Esophagus muscularis mucosa (tissue), 3 donors: ENCODE results near the gene FAM83F.

ENCODE experiments used
- POLR2A ChIP-seq: fragments of 450-650 bp; IDR thresholded peaks from one replicate; pipeline ENCODE4 v1.6.1; 2017; ENCODE audit warnings: antibody characterized with exemption, moderate library complexity, mild to moderate bottlenecking, low read depth
- POLR2AphosphoS5 ChIP-seq, 2 donors: sonication (generic); formaldehyde crosslinking; IDR thresholded peaks; one replicate each; pipeline ENCODE4 v1.6.1; 2017; ENCODE audit warnings: antibody characterized with exemption in 2 of 2
- TF ChIP-seq, protein P1 (sequence below), 3 experiments: fragments of 200-600 bp in 2 of 3; fragments of 450-650 bp in 1 of 3; sonication (generic) in 2 of 3; IDR thresholded peaks; one replicate each; pipeline ENCODE4 v1.5.1; 2017 to 2019; ENCODE audit warnings: antibody characterized with exemption in 3 of 3, mild to moderate bottlenecking in 2 of 3, moderate library complexity in 1 of 3

DNA sequence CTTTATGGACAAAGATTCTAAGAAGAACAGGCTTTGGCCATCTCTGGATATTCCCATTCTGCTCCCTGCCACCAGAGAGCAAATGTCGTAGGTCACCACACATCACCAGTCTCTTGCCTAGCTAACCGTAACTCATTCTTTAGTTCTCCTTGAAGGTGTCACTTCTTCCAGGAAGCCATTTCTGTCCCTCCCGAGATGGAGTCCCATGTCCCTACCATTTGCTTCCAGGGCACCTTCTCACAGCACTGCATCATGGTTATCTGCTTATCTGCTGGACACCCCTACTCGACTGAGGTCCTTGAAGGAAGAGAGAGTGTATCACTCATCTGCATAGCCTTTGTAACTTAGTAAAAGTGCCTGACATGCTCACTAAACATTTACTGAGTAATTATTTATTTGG, 47.6 kb downstream of the FAM83F start:
- TF ChIP-seq POLR2AphosphoS5 (IDR thresholded peaks at IDR 0.05): no peak
- TF ChIP-seq, protein P1, sequence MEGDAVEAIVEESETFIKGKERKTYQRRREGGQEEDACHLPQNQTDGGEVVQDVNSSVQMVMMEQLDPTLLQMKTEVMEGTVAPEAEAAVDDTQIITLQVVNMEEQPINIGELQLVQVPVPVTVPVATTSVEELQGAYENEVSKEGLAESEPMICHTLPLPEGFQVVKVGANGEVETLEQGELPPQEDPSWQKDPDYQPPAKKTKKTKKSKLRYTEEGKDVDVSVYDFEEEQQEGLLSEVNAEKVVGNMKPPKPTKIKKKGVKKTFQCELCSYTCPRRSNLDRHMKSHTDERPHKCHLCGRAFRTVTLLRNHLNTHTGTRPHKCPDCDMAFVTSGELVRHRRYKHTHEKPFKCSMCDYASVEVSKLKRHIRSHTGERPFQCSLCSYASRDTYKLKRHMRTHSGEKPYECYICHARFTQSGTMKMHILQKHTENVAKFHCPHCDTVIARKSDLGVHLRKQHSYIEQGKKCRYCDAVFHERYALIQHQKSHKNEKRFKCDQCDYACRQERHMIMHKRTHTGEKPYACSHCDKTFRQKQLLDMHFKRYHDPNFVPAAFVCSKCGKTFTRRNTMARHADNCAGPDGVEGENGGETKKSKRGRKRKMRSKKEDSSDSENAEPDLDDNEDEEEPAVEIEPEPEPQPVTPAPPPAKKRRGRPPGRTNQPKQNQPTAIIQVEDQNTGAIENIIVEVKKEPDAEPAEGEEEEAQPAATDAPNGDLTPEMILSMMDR (IDR thresholded peaks at IDR 0.05): no peak
- TF ChIP-seq POLR2A: no peak
